ENCODE measurements around the gene TCP11L2.
"Not testable (repeated sequence)": the region's sequence is repeated elsewhere in the genome, so short reads cannot be mapped to it uniquely, and the experiment has no call there.

Gene TCP11L2

GRCh38 chr12:106284358-106285105 is 18.0 kb upstream of the TCP11L2 start:
- H3K27ac ChIP-seq: peak overlapping the region; percentile 64
- TF ChIP-seq ZFX (IDR thresholded peaks at IDR 0.05): no peak
- TF ChIP-seq CTCF (conservative IDR thresholded peaks at IDR 0.05): no peak

GRCh38 chr12:106285982-106286381 is 16.6 kb upstream of the TCP11L2 start:
- H3K27ac ChIP-seq: no peak overlapping the region; the same call in 1 of the 2 replicates
- no peak for TF ChIP-seq ZFX (IDR thresholded peaks at IDR 0.05)
- no peak for TF ChIP-seq CTCF (conservative IDR thresholded peaks at IDR 0.05)

- H3K27ac ChIP-seq: not testable (repeated sequence)
Measured at GRCh38 chr12:106286576-106287162, 15.9 kb upstream of the TCP11L2 start.

- H3K27ac ChIP-seq: no peak overlapping the region
- TF ChIP-seq ZFX (IDR thresholded peaks at IDR 0.05) (no peak), CTCF (conservative IDR thresholded peaks at IDR 0.05) (no peak)
Measured at GRCh38 chr12:106287364-106287763, 15.2 kb upstream of the TCP11L2 start.

- no peak overlapping the region for H3K27ac ChIP-seq
- TF ChIP-seq CTCF (conservative IDR thresholded peaks at IDR 0.05): no peak
- TF ChIP-seq ZFX (IDR thresholded peaks at IDR 0.05): no peak
Measured at GRCh38 chr12:106288101-106288493, 14.4 kb upstream of the TCP11L2 start.

- H3K27ac ChIP-seq: no peak overlapping the region
- TF ChIP-seq ZFX (IDR thresholded peaks at IDR 0.05): no peak
- TF ChIP-seq CTCF (conservative IDR thresholded peaks at IDR 0.05): no peak
Measured at GRCh38 chr12:106288494-106289195, 13.9 kb upstream of the TCP11L2 start.

GRCh38 chr12:106289196-106289681 is 13.3 kb upstream of the TCP11L2 start:
- no peak overlapping the region for H3K27ac ChIP-seq
- TF ChIP-seq ZFX (IDR thresholded peaks at IDR 0.05) (no peak), CTCF (conservative IDR thresholded peaks at IDR 0.05) (no peak)

Data from C4-2B (cell line).